ENCODE measurements around the gene PRCP. TPM values are rescaled to one million over a fixed set of nuclear protein-coding genes. Genes with fewer than 3 reads are reported as not detected.

PRCP gene
- total and polyA plus RNA-seq, 7 donors: 11.5 to 23.5 (median 12.1) TPM

- H3K4me1 ChIP-seq: peaks cover 13% of the 10 kb centered on the region
- ATAC-seq (no peak), DNase-seq (no peak)
- no peak overlapping the region for H3K27ac ChIP-seq
- WGBS, 3 donors: 89 to 94% (median 89%) methylated on average over 2 of the region's 2 CpGs
- no peaks in the 10 kb centered on the region for H3K27me3 ChIP-seq (ENCODE audit: insufficient read depth in 3 of 3, low read length in 2 of 3)
- no peaks in the 10 kb centered on the region for H3K36me3 ChIP-seq (ENCODE audit: insufficient read depth in 1 of 2, low read depth in 1 of 2)
- TF ChIP-seq, protein P1, sequence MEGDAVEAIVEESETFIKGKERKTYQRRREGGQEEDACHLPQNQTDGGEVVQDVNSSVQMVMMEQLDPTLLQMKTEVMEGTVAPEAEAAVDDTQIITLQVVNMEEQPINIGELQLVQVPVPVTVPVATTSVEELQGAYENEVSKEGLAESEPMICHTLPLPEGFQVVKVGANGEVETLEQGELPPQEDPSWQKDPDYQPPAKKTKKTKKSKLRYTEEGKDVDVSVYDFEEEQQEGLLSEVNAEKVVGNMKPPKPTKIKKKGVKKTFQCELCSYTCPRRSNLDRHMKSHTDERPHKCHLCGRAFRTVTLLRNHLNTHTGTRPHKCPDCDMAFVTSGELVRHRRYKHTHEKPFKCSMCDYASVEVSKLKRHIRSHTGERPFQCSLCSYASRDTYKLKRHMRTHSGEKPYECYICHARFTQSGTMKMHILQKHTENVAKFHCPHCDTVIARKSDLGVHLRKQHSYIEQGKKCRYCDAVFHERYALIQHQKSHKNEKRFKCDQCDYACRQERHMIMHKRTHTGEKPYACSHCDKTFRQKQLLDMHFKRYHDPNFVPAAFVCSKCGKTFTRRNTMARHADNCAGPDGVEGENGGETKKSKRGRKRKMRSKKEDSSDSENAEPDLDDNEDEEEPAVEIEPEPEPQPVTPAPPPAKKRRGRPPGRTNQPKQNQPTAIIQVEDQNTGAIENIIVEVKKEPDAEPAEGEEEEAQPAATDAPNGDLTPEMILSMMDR (IDR thresholded peaks at IDR 0.05): no peak
- intact Hi-C loops (cut with DNase I): no loop called here
- H3K9me3 ChIP-seq: no peaks in the 10 kb centered on the region
- no peak overlapping the region for H3K4me3 ChIP-seq
These were observed 7.5 kb downstream of the PRCP start for GRCh38 chr11:82892611-82893169.

DNA sequence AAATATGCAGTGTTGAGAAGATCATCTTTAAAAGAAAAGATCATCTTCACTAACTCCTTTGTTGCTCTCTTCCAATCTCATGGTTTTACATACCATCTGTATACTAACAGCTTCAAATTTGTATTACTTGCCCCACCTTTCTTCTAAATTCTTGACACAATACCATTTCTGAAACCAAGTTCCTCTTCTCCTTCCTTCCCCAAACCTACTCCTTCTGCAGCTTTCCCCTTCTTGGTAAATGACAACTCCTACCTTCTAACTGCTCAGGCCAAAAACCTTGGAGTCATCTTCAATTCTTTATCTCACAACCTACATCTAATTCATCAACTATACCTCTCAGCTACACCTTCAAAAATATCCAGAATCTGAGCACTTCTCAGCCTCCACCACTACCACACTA lies 9.3 kb downstream of the PRCP start:
- no peaks in the 10 kb centered on the region for H3K36me3 ChIP-seq (ENCODE audit: insufficient read depth in 1 of 2, low read depth in 1 of 2)
- intact Hi-C loops (cut with DNase I): no loop called here
- H3K4me3 ChIP-seq: no peak overlapping the region
- peaks cover 13% of the 10 kb centered on the region for H3K4me1 ChIP-seq
- DNase-seq (no peak), ATAC-seq (no peak)
- H3K9me3 ChIP-seq: no peaks in the 10 kb centered on the region
- H3K27ac ChIP-seq: no peak overlapping the region
- no peaks in the 10 kb centered on the region for H3K27me3 ChIP-seq (ENCODE audit: insufficient read depth in 3 of 3, low read length in 2 of 3)
- TF ChIP-seq, protein P1 (IDR thresholded peaks at IDR 0.05): no peak

DNA sequence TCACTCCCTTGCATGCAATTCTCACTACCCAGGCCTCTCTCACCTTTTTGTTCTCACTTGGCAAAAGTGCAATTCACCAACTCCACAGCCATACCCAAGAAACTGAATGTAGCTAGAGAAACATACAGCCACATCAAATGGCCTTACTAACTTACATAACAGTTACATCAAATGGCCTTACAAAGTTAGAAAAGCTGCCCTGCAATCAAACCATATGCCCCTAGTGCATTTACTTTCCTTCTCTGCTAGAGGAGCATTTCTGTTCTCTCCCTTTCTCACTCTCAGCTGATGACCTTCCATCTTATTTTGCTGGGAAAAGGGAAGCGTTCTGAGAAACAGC lies 10.3 kb downstream of the PRCP start:
- intact Hi-C loops (cut with DNase I): no loop called here
- H3K36me3 ChIP-seq (ENCODE audit: insufficient read depth in 1 of 2, low read depth in 1 of 2): no peaks in the 10 kb centered on the region
- no peaks in the 10 kb centered on the region for H3K9me3 ChIP-seq
- H3K27ac ChIP-seq: no peak overlapping the region
- H3K4me3 ChIP-seq: peak overlapping the region; percentile 17
- DNase-seq: no peak
- no peaks in the 10 kb centered on the region for H3K27me3 ChIP-seq (ENCODE audit: insufficient read depth in 3 of 3, low read length in 2 of 3)
- no peak for ATAC-seq
- 76 to 87% (median 83%) methylated on average over 1 of the region's 1 CpG for WGBS, 3 donors
- H3K4me1 ChIP-seq: peaks cover 10% of the 10 kb centered on the region
- TF ChIP-seq, protein P1 (IDR thresholded peaks at IDR 0.05): no peak

GRCh38 chr11:82889133-82890001 lies 10.9 kb downstream of the PRCP start:
- DNase-seq (no peak), ATAC-seq (no peak)
- Histone ChIP-seq H3K27me3 (ENCODE audit: insufficient read depth in 3 of 3, low read length in 2 of 3) (no peaks in the 10 kb centered on the region), H3K27ac (no peak overlapping the region), H3K4me3 (peak overlapping the region; percentile 17), H3K36me3 (ENCODE audit: insufficient read depth in 1 of 2, low read depth in 1 of 2) (no peaks in the 10 kb centered on the region), H3K9me3 (no peaks in the 10 kb centered on the region), H3K4me1 (peaks cover 6% of the 10 kb centered on the region)
- intact Hi-C loops (cut with DNase I): no loop called here
- 64 to 71% (median 64%) methylated on average over 6 of the region's 6 CpGs for WGBS, 3 donors
- TF ChIP-seq, protein P1 (IDR thresholded peaks at IDR 0.05): no peak

All from psoas muscle (tissue), 8 donors.